NCI-H69 (cell line): Measurements from ENCODE around the gene SLC11A2.

Experiments used
- DNase-seq: peaks from one replicate; lab custom pipeline; 2025; lab: John Stamatoyannopoulos, UW

Gene SLC11A2

GRCh38 chr12:51025836-51026638 is at the start of gene SLC11A2:
TSS of gene SLC11A2 (minus strand) at chr12:51026384. CDS start at chr12:51010728, 15,656 bp downstream.
- peak; percentile 99 for DNase-seq

DNA sequence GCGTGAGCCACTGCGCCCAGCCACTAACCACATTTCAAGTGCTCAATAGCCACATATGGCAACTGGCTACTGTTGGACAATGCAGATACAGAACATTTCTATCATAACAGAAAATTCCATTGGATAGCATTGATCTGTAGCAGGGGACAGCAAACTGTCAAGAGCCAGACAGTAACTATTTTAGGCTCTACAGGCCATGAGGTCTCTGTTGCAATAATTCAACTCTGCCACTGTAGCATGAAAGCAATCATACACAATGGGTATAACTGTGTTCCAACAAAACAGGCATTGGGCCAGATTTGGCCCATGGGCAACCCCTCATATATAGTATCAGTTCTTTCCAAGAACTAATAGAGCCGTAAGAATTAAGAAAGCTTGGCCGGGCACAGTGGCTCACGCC is 49.2 kb upstream of the SLC11A2 start:
- DNase-seq: no peak

- no peak for DNase-seq
Measured at GRCh38 chr12:51071663-51072062, 45.5 kb upstream of the SLC11A2 start.

GRCh38 chr12:51070004-51070403 is 43.8 kb upstream of the SLC11A2 start:
- DNase-seq: no peak

GRCh38 chr12:51067771-51068170 is 41.6 kb upstream of the SLC11A2 start:
- no peak for DNase-seq

GRCh38 chr12:51067229-51067628 is 41.0 kb upstream of the SLC11A2 start:
- DNase-seq: no peak

GRCh38 chr12:51065530-51065929 is 39.3 kb upstream of the SLC11A2 start:
- no peak for DNase-seq

DNA sequence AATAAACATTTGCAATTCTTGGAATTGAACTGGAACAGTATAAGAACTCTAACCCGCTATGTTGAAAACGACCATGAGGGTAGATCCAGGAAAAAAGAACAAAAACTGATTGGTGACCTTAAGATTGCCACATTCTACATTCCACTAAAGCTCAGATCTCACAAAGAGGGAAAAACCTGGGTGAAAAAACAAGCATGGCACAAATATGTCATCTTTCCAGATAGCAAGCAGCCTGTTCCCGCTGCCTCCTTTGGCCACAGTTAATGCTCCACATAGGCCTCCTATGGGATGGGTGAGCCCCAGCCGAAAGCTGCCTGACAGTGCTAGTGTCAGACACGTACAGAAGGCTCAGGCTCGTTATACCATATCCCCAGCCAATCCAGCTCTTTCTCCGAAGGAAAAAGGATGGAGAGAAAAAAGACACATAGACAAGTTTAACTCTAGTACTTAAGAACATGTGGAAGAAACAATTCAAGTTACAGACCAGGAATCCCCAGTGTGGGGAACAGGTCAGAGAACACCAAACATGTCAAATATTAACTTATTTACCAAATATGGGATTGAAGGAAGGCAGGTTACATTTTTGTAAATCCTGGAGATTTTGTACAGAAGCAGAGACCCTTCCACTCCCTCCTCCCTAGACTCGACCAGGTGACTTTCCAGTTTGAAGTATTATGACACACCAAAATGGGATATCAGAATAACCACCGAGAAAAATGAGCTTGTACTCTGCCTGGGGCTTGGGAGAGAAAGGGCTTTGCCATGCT is 36.6 kb upstream of the SLC11A2 start:
- no peak for DNase-seq

- no peak for DNase-seq
Measured at GRCh38 chr12:51059086-51059485, 32.9 kb upstream of the SLC11A2 start.

GRCh38 chr12:51056242-51056641 is 30.1 kb upstream of the SLC11A2 start:
- DNase-seq: no peak

DNA sequence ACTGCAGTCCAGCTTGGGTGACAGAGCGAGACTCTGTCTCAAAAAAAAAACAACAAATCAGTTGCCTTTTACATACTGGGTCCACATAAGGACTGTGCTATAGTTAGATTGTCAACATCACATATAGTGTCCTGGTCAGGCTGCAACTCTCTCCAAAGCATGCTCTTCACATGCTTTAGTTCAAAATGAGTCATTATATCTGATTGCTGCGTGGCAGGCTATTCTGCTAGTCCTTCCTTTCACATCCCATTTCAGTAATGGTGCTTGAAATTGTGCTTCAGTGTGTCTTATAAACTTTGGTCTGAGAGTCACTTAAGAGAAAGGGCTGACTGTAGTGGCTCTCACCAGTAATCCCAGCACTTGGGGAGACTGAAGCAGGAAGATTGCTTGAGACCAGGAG is 28.9 kb upstream of the SLC11A2 start:
- no peak for DNase-seq

DNA sequence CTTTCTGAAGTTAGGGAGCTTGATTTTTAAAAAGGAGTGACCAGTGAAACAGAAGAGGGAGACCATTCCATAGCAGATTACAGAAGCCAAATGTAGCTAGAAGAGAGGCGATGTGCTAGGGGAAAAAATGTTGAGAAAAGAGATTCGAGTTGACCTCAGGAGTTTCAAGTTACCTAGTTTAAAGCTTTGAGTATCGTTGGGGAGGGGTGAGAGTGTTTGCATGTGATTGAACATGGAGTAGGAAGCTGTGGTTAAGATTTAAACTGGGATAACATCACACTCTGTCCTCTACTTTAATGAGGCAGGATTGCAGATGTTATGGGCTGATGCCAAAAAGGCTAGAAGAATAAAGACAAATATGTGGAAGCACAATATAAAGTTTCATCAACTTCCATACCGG is 25.6 kb upstream of the SLC11A2 start:
- DNase-seq: no peak

DNA sequence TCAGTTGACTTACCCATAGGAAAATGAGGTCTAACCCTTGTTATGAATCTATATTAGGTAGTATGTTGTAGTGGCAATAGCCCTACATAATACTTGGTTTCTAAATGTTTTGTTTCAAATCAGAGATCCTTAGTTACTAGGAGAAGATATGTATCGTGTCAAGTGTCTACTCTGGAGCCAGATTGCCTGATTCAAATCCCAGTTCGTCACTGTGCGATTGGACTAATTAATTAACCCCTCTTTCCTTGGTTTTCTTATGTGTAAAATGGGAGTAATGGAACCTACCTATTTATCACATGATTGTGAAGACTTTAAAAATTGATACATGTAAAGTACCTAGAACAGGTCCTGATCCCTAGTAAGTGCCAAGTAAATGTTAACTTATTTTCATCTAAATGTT is 23.3 kb upstream of the SLC11A2 start:
- DNase-seq: no peak

GRCh38 chr12:51048661-51049251 is 22.6 kb upstream of the SLC11A2 start:
- DNase-seq: peak; percentile 49

DNA sequence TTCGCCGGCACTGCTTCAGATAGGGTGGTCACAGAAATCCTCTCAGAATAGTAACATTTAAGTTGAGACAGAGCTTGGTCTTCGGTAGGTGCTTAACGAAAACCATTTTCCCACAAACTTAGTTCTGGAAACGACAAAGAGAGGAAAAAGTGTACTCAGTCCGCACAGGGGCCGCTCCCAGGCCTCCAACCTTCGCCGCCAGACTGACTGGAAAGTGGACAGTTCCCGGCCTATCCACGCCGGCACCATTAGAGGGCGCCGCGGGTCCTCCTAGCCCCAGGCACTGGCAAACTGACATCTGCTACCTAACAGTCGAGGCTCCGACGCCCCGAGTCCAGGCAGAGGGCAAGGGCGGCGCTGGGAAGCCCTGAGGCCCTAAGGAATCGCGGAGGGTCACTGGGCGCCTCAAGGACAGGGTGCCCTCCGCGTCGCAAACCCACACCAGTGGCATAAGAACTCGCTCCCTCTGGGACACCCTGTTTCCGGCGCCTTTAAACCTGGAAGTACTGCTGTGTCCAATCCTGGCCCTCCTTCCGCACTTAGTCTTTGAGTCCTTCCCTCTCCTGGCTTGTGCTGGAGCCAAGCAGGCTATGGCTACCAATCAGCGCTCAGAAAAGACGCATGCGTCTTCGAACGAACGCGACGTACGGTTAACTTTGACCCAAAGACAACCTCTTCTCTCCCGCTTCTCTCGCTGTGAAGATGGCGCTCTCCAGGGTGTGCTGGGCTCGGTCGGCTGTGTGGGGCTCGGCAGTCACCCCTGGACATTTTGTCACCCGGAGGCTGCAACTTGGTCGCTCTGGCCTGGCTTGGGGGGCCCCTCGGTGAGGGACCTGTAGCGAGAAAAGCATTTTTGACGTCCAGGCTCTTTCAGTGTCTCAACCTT is 21.7 kb upstream of the SLC11A2 start, which contains the start of gene LETMD1:
Gene LETMD1 (plus strand): TSS at position 673 of the 886 bp plus-strand sequence. CDS start 30 bp downstream, at position 703.
- peak; percentile 99 for DNase-seq

DNA sequence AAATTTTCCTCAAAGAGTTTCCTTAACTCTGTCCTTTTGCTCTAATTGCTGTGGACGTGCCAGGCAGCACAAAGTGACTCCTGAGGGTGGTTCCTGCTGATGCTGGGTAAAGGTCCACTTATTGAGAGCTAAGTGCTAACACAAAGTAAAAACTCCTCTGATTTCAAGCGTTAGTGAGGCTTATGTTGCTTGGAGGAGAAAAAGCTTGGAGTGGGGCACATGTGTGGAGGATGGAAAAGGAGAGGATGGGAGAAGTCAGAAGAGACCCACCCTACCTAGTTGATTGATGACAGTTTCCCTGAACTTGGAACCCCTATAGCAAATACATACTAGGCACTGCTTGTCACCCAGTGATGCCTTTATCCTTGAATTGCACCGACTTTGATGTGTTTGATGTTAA is 10.1 kb upstream of the SLC11A2 start:
- DNase-seq: no peak

GRCh38 chr12:51033457-51034089 is 7.4 kb upstream of the SLC11A2 start:
- DNase-seq: no peak

DNA sequence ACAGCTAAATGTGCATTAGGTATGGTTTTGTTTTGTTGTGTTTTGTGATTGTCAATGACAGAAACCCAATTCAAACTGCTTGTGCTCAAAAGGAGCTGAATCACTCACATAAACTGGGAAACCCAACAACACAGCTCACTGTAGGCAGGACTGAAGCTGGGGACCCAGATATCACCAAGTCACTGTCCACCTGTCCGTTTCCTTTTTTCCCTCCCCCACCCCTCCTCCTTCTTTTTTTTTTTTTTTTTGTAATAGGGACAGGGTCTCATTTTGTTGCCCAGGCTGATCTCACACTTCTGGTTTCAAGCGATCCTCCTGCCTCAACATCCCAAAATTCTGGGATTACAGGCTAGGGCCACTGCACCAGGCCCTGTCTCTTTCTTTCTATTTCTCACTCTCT is 6.9 kb upstream of the SLC11A2 start:
- DNase-seq: no peak

DNA sequence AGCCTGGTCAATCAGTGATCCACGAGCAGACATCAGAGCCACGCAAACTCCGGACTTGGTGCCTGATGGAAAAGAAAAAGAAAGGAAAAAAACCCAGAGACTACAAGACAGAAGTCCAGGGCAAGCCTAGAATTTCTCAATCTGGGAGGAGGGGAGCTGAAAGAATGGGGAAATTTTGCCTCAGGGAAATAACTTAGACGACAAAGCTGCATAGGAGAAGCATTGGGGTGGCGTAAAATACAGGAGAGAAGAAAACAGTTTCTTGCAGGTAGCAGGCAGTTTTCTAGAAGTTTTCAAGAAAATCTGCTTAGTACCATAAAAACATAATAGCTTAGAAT is 2.6 kb upstream of the SLC11A2 start:
- no peak for DNase-seq

DNA sequence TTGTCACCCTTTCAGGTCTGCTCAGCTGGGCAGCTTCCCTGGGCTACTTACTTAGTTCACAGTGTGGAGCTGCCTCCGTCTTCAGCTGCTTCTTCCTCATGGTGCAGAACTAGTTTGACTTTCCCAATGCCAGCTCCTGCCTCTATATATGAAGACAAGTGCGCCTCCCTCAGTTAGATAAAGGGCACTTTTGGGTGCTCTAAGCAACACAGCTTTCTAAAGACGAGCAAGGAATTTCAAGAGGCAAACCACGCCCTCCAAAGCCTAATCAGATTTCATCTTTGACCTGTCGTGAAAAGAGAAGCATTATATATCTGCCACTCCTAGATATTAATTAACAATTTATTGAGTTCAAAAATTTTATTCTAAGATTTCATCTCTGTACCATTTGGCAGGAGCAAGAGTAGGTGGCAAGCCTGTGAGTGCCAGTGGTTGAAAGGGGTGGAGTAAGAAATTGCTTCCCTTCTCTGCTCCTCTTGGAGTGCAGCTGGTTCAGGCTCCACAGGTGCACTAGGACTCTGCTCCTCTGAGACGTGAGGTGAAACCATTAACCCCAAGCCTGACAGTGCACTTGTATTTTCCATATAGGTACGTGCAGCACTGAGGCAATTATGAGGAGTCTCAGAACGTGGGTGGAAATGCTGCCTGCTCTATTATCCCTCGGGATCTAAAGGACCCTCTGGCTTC is 2.1 kb upstream of the SLC11A2 start:
- DNase-seq: peak; percentile 80

- no peak for DNase-seq
Measured at GRCh38 chr12:51027342-51027835, 1.2 kb upstream of the SLC11A2 start.
